Endothelial cell of umbilical vein (primary cell): Measurements from ENCODE around the gene NT5M. TPM values are rescaled to one million over a fixed set of nuclear protein-coding genes. Genes with fewer than 3 reads are reported as not detected.

Experiments
- BruUV-seq: library from RNA; stranded (reverse); fragments of 400-500 nt; replicated peaks from 2 replicates; lab custom pipeline; 2021; lab: Mats Ljungman, UMichigan
- CTCF ChIA-PET: fragments of 300-600, 350-600 bp; sonication (Branson Sonifier 250); formaldehyde crosslinking; loops from one replicate; lab custom pipeline; 2021; ENCODE audit warnings: antibody characterized with exemption, inconsistent platforms; lab: Charles Lee
- POLR2A ChIA-PET: fragments of 300-600, 350-600 bp; sonication (Branson Sonifier 250); formaldehyde crosslinking; loops from one replicate; lab custom pipeline; 2021; ENCODE audit warnings: antibody characterized with exemption, inconsistent platforms; lab: Charles Lee
- DNase-seq: peaks from one replicate; pipeline ENCODE4 v3.0.0-alpha.2; 2011; ENCODE audit warnings: low read depth, low spot score
- FAIRE-seq: peaks from 2 replicates; lab custom pipeline; 2011; peaks lifted over from hg19 to GRCh38; lab: Jason Lieb, UNC
- H2AFZ ChIP-seq: 2 replicates; pipeline ENCODE4 v1.6.0; 2012; ENCODE audit warnings: low read depth, low read length, control low read depth, inconsistent platforms
- H3K27ac ChIP-seq: 2 replicates; pipeline ENCODE4 v1.5.1; 2011; ENCODE audit warnings: low read depth, mild to moderate bottlenecking, control low read depth, low read length, moderate library complexity; ENCODE audit not compliant: insufficient read depth
- H3K27me3 ChIP-seq, 2 experiments: 2 replicates each; pipeline versions ENCODE4 v1.6.0 to v1.6.1; 2011; ENCODE audit warnings: low read length in 2 of 2, mixed read lengths in 1 of 2; ENCODE audit not compliant: control insufficient read depth in 2 of 2, insufficient read depth in 2 of 2
- H3K36me3 ChIP-seq, 2 experiments: 2 replicates in 1 of 2; 3 replicates in 1 of 2; pipeline ENCODE4 v1.5.1; 2011; ENCODE audit warnings: low read length in 2 of 2, mild to moderate bottlenecking in 1 of 2, moderate library complexity in 1 of 2; ENCODE audit not compliant: control insufficient read depth in 2 of 2, insufficient read depth in 2 of 2; ENCODE audit errors: extremely low read depth in 1 of 2
- H3K4me1 ChIP-seq: 3 replicates; pipeline ENCODE4 v1.5.1; 2011; ENCODE audit warnings: mild to moderate bottlenecking, low read length; ENCODE audit not compliant: control insufficient read depth, insufficient read depth; ENCODE audit errors: extremely low read depth
- H3K4me2 ChIP-seq: 2 replicates; pipeline ENCODE4 v1.6.1; 2011; ENCODE audit warnings: low read length, control low read depth, mixed read lengths; ENCODE audit not compliant: insufficient read depth
- H3K4me3 ChIP-seq, 3 experiments: fragments of 200-600 bp in 1 of 3; sonication (generic), shearing (Covaris generic) in 1 of 3; replicated peaks in 1 of 3; 2 replicates each; pipeline ENCODE4 v1.5.1; 2011 to 2016; ENCODE audit warnings: control low read depth in 3 of 3, low read length in 3 of 3, mild to moderate bottlenecking in 2 of 3, inconsistent platforms in 1 of 3, low read depth in 1 of 3, moderate library complexity in 1 of 3; ENCODE audit not compliant: insufficient read depth in 1 of 3
- H3K79me2 ChIP-seq: 2 replicates; pipeline ENCODE4 v1.6.0; 2012; ENCODE audit warnings: low read length, inconsistent platforms; ENCODE audit not compliant: control insufficient read depth, insufficient read depth
- H3K9ac ChIP-seq: replicated peaks from 2 replicates; pipeline ENCODE3; 2011; ENCODE audit warnings: low read length, control low read depth; ENCODE audit not compliant: insufficient read depth; ENCODE audit errors: extremely low read depth
- H3K9me1 ChIP-seq: replicated peaks from 3 replicates; pipeline ENCODE4 v1.6.0; 2011; ENCODE audit warnings: mild to moderate bottlenecking, low read length; ENCODE audit not compliant: control insufficient read depth, insufficient read depth; ENCODE audit errors: extremely low read depth
- H3K9me3 ChIP-seq: replicated peaks from 2 replicates; pipeline ENCODE4 v1.5.1; 2012; ENCODE audit warnings: low read length, inconsistent platforms; ENCODE audit not compliant: control insufficient read depth, insufficient read depth
- H4K20me1 ChIP-seq: replicated peaks from 2 replicates; pipeline ENCODE3; 2011; ENCODE audit warnings: mild to moderate bottlenecking, low read length; ENCODE audit not compliant: control insufficient read depth, insufficient read depth; ENCODE audit errors: extremely low read depth
- EZH2 ChIP-seq: IDR thresholded peaks from 2 replicates; pipeline ENCODE4 v1.6.1; 2012; ENCODE audit warnings: borderline replicate concordance, low read depth, mild to moderate bottlenecking, moderate library complexity, low read length, inconsistent platforms; ENCODE audit not compliant: severe bottlenecking
- FOS ChIP-seq: IDR thresholded peaks from 2 replicates; pipeline ENCODE4 v1.6.1; 2011; ENCODE audit warnings: mild to moderate bottlenecking, low read length, moderate library complexity, borderline replicate concordance; ENCODE audit not compliant: insufficient read depth
- GATA2 ChIP-seq: IDR thresholded peaks from 2 replicates; pipeline ENCODE4 v1.7.0; 2011; ENCODE audit warnings: low read depth, mild to moderate bottlenecking, moderate library complexity, mixed read lengths, low read length; ENCODE audit not compliant: insufficient read length, insufficient read depth
- JUN ChIP-seq: IDR thresholded peaks from 2 replicates; pipeline ENCODE4 v1.6.1; 2011; ENCODE audit warnings: borderline replicate concordance, low read depth; ENCODE audit not compliant: insufficient read length, insufficient read depth
- MAX ChIP-seq: IDR thresholded peaks from 2 replicates; pipeline ENCODE4 v1.6.1; 2011; ENCODE audit not compliant: insufficient read depth, insufficient read length
- MYC ChIP-seq: IDR thresholded peaks from one replicate; pipeline ENCODE4 v1.6.1; 2011; ENCODE audit warnings: mild to moderate bottlenecking, low read depth, low read length
- POLR2A ChIP-seq: IDR thresholded peaks from 2 replicates; pipeline ENCODE4 v1.6.1; 2012; ENCODE audit warnings: low read depth, mild to moderate bottlenecking, control low read depth, low read length
- POLR2AphosphoS5 ChIP-seq: IDR thresholded peaks from 2 replicates; pipeline ENCODE4 v1.6.1; 2012; ENCODE audit warnings: low read depth, mild to moderate bottlenecking, control low read depth, low read length, moderate library complexity; ENCODE audit not compliant: insufficient read depth
- dilution Hi-C: fragments of 300-500 bp; cut with MboI; formaldehyde crosslinking; loops from one replicate; pipeline ENCODE4 v1.15.0; 2019; ENCODE audit warnings: low sequenced_read_pairs; ENCODE audit not compliant: extremely low pct_ligation_motif_present
- intact Hi-C: fragments of 100-400 bp; cut with micrococcal nuclease; formaldehyde crosslinking; loops from one replicate; pipeline ENCODE4 v1.10.0; 2022
- polyA plus RNA-seq, 4 experiments: library from polyadenylated mRNA; depleted of rRNA in 3 of 4; stranded (reverse) in 3 of 4; unstranded in 1 of 4; fragments of >200 nt; gene quantifications; 2 replicates each; pipeline versions ENCODE4 v1.2.1 to v1.2.3, GENCODE V29; 2011 to 2012; ENCODE audit warnings: missing spikeins in 1 of 4
- total RNA-seq: library from RNA; stranded (reverse); gene quantifications from 2 replicates; pipeline ENCODE4 v1.2.3, GENCODE V29; 2021
- TF ChIP-seq, protein P1 (sequence below), 2 donors: IDR thresholded peaks; 1 replicate in 1 of 2; 2 replicates in 1 of 2; pipeline ENCODE4 v1.5.1; 2011; ENCODE audit warnings: low read length in 2 of 2, mild to moderate bottlenecking in 2 of 2, moderate library complexity in 2 of 2, control low read depth in 1 of 2, inconsistent platforms in 1 of 2, low read depth in 1 of 2; ENCODE audit not compliant: insufficient read depth in 1 of 2; ENCODE audit errors: extremely low read depth in 1 of 2

Gene NT5M
- total and polyA plus RNA-seq, 2 donors (not counting 3 experiments of a cell fraction or from before 2014, with no cell fraction given), result 0.91 to 3.0 TPM

DNA sequence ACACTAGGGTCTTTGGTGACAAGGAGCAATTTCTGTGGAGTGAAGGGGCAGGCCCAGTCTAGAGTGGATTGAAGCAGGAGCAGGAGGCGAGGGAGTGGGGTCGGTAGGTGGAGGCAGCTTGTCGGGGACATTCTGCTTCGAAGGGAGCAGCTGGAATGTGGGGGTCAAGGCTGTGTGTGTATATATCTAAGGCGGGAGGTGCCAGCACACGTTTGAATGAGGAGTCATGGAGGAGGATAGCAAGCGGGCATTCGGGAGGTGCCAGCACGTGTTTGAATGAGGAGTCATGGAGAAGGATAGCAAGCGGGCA, 17.7 kb downstream of the NT5M start:
- Histone ChIP-seq H3K79me2 (no peaks in the 10 kb centered on the region), H4K20me1 (no peaks in the 10 kb centered on the region), H3K27ac (no peak overlapping the region), H3K9ac (no peak overlapping the region), H2AFZ (no peak overlapping the region), H3K27me3 (no peaks in the 10 kb centered on the region), H3K9me3 (no peaks in the 10 kb centered on the region), H3K4me2 (no peak overlapping the region), H3K36me3 (no peaks in the 10 kb centered on the region), H3K9me1 (no peaks in the 10 kb centered on the region), H3K4me3 (no peak overlapping the region), H3K4me1 (no peaks in the 10 kb centered on the region)
- DNase-seq (no peak), FAIRE-seq (no peak)
- TF ChIP-seq JUN (no peak), POLR2A (no peak), EZH2 (no peak), FOS (no peak), MAX (no peak), MYC (no peak), POLR2AphosphoS5 (no peak), GATA2 (no peak)
- TF ChIP-seq, protein P1, sequence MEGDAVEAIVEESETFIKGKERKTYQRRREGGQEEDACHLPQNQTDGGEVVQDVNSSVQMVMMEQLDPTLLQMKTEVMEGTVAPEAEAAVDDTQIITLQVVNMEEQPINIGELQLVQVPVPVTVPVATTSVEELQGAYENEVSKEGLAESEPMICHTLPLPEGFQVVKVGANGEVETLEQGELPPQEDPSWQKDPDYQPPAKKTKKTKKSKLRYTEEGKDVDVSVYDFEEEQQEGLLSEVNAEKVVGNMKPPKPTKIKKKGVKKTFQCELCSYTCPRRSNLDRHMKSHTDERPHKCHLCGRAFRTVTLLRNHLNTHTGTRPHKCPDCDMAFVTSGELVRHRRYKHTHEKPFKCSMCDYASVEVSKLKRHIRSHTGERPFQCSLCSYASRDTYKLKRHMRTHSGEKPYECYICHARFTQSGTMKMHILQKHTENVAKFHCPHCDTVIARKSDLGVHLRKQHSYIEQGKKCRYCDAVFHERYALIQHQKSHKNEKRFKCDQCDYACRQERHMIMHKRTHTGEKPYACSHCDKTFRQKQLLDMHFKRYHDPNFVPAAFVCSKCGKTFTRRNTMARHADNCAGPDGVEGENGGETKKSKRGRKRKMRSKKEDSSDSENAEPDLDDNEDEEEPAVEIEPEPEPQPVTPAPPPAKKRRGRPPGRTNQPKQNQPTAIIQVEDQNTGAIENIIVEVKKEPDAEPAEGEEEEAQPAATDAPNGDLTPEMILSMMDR (IDR thresholded peaks at IDR 0.05; ENCODE audit: extremely low read depth in 1 of 2, insufficient read depth in 1 of 2, low read depth in 1 of 2, low read length in 2 of 2), result no peak
- ChIA-PET POLR2A (no interaction called here), CTCF (no interaction called here)
- intact Hi-C loops, result no loop called here
- BruUV-seq, result no TSS peak
- dilution Hi-C loops, result no loop called here
